ENCODE measurements around the gene MEI4.

DNA sequence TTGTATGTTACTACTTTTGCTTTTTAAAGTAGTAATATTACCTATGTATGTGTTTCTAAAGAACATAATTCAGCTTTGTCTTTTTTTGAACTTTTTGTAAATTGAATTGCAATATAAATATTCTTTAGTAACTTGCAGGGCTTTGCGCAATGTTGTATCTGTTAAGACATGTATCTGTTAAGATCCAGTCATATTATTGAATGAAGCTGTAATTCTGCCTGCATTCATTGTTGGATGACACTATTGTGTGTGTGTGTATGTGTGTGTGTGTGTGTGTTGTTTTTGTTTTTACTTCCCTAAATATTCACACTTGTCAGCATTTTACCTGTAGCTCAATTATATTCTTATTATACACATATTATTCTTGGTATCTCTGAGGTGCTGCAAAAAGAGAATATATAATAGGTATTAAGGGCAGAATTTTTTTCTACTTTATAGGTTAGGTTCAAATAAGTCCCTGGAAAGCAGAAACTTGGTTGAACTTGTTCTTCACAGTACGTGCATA lies 164.0 kb downstream of the MEI4 start:
- TF ChIP-seq ZNF121 (CRISPR knock-in tag; IDR thresholded peaks at IDR 0.05) (no peak), ZBTB21 (CRISPR knock-in tag; IDR thresholded peaks at IDR 0.05; ENCODE audit: borderline replicate concordance) (no peak), JUN (CRISPR knock-in tag; IDR thresholded peaks at IDR 0.05) (no peak), CREM (CRISPR knock-in tag; IDR thresholded peaks at IDR 0.05) (no peak), NR2C2 (CRISPR knock-in tag; IDR thresholded peaks at IDR 0.05) (no peak), NR3C1 (CRISPR knock-in tag; conservative IDR thresholded peaks at IDR 0.05; ENCODE audit: low read depth) (no peak), SMAD3 (CRISPR knock-in tag; IDR thresholded peaks at IDR 0.05; ENCODE audit: borderline replicate concordance) (no peak)
- TF ChIP-seq, protein P1, sequence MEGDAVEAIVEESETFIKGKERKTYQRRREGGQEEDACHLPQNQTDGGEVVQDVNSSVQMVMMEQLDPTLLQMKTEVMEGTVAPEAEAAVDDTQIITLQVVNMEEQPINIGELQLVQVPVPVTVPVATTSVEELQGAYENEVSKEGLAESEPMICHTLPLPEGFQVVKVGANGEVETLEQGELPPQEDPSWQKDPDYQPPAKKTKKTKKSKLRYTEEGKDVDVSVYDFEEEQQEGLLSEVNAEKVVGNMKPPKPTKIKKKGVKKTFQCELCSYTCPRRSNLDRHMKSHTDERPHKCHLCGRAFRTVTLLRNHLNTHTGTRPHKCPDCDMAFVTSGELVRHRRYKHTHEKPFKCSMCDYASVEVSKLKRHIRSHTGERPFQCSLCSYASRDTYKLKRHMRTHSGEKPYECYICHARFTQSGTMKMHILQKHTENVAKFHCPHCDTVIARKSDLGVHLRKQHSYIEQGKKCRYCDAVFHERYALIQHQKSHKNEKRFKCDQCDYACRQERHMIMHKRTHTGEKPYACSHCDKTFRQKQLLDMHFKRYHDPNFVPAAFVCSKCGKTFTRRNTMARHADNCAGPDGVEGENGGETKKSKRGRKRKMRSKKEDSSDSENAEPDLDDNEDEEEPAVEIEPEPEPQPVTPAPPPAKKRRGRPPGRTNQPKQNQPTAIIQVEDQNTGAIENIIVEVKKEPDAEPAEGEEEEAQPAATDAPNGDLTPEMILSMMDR (IDR thresholded peaks at IDR 0.05), result no peak
- TF ChIP-seq, protein P2, sequence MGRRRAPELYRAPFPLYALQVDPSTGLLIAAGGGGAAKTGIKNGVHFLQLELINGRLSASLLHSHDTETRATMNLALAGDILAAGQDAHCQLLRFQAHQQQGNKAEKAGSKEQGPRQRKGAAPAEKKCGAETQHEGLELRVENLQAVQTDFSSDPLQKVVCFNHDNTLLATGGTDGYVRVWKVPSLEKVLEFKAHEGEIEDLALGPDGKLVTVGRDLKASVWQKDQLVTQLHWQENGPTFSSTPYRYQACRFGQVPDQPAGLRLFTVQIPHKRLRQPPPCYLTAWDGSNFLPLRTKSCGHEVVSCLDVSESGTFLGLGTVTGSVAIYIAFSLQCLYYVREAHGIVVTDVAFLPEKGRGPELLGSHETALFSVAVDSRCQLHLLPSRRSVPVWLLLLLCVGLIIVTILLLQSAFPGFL (CRISPR knock-in tag; IDR thresholded peaks at IDR 0.05; ENCODE audit: borderline replicate concordance), result no peak
- TF ChIP-seq, protein P3, sequence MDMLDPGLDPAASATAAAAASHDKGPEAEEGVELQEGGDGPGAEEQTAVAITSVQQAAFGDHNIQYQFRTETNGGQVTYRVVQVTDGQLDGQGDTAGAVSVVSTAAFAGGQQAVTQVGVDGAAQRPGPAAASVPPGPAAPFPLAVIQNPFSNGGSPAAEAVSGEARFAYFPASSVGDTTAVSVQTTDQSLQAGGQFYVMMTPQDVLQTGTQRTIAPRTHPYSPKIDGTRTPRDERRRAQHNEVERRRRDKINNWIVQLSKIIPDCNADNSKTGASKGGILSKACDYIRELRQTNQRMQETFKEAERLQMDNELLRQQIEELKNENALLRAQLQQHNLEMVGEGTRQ (CRISPR knock-in tag; IDR thresholded peaks at IDR 0.05), result no peak

All from WTC11 (cell line).